GDM1 (cell line): ENCODE measurements around the gene TBC1D20.

Source experiments
- DNase-seq: peaks from one replicate; lab custom pipeline; 2025; lab: John Stamatoyannopoulos, UW

TBC1D20 gene

GRCh38 chr20:418858-419365 is 43.4 kb downstream of the TBC1D20 start:
- DNase-seq = no peak

DNA sequence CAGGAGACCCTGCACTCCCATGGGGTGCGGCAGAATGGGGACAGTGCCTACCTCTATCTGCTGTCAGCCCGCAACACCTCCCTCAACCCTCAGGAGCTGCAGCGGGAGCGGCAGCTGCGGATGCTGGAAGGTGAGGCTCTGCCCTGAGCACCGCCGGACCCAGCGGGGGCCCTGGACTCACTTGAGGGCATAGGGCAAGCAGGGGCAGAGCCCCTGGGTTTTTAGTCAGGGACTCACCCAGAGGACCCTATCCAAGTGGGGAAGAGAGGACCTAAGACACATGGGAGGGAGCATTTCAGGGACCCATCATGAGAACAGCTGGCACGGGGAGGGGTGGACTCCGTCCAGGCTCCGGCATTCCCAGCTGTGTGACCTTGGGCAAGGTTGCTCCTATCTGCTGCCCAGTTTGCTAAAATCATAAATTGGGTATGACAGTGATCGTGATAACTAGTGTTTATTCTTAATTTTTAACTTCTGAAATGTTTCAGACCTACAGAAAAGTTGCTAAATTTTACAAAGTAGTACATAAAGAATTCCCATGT is 44.5 kb downstream of the TBC1D20 start:
- DNase-seq = no peak

DNA sequence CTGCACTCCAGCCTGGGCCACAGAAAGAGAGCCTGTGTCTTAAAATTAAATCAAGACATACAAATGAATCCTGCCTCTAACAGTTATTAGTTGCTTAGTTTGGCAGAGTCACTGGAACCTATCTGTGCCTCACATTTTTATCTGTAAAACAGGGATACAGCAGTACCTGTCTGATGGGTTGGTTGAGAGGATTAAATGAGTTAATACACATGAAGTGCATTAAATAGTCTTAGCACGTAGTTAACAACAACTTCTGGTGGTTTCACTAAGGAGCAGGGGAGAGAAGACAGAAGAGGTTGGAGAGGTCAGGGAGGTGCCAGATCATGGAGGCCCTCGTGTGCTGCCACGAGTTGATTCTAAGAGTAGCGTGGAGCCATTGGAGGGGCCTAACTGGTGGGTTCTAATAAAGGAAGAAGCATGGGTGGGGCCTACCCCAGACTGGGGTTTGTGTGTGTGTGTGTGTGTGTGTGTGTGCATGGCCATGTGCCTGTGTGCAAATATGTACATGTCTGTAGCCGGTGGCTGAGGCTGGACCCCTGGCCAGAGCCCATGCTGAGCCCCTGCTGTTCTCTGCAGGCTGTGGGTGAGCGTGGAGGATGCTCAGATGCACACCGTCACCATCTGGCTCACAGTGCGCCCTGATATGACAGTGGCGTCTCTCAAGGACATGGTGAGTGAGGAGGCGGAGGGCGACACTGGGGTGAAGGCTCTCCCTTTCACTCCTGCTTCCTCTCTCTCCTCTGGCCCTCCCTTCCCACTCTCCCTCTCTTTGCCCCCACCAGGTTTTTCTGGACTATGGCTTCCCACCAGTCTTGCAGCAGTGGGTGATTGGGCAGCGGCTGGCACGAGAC is 45.2 kb downstream of the TBC1D20 start:
- DNase-seq = no peak

GRCh38 chr20:415820-416322 is 46.5 kb downstream of the TBC1D20 start:
- DNase-seq = no peak

- DNase-seq = no peak
Measured at GRCh38 chr20:414161-414560, 48.2 kb downstream of the TBC1D20 start.

- DNase-seq = no peak
Measured at GRCh38 chr20:412081-412480, 50.3 kb downstream of the TBC1D20 start.

DNA sequence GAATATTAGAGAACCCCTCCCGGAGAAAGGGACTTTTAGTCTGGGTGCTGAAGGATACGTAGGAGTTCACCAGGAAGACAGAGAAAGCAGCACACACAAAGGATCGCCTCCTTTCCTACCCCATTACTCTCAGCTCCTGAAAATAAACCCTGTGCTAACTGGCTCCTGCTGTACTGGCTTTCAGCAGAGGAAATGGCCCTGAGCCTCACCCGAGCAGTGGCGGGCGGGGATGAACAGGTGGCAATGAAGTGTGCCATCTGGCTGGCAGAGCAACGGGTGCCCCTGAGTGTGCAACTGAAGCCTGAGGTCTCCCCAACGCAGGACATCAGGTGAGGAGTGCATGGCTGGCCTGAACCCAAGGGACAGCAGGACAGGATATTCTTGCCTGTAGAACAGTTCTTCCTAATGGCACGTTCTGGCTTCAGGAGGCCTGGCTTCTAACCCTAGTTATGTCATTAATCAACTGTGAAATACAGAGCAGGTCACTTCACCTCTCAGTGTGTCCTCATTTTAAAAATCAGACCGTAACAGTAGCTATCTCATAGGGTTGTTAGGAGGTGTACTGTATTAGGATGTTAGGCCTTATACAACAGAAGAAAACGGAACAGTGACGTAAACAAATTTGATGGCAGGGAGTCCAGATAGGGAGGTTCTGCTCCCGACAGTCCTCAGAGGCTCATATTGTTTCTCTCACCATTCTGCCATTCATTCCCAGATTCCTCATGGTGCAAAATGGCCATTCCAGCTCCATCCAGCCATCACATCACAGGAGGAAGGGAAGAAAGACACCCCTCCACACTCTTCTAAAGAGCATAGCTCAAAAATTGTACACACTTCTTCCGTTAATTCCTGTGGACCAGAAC is 52.4 kb downstream of the TBC1D20 start:
- no peak for DNase-seq

DNA sequence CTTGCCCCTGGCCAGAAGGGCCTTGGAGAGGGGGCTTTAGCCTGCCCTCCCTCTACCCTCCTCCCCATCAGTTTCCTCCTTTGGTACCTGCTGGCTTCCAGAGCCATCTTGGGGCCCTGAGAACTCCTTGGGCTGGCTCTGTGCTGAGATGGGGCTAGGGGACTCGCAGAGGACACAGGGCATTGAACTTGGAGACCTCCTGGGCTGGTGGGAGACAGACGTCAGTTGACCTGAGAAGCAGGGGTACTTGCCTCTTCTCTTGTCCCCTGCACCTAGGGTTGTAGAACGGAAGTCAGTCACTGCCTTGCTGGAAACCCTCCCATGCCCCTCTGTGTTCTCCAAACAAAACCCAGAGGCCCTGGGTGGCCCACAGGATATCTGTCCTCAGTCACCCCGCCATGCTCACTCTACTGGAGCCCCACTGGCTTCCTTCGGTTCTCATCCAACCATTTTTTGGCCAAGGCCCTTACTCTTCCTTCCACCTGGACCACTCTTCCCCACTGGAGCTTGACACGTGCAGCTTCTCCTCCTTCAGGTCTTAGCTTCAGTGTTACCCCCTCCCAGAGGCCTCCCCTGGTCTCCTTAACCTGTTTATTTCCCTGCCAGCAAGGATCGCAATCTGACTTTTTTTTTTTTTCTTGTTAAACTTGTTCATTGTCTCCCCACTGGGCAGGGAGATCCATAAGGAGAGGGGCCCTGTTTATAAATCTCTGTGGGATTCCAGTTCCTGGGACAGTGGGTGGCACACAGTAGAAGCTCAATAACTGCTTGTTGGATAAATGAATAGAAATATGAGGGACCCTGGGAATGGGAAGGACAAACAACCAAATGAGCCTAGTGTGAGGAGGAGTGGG is 53.3 kb downstream of the TBC1D20 start:
- no peak for DNase-seq

GRCh38 chr20:407953-408842 is 54.1 kb downstream of the TBC1D20 start, which contains the start of gene RBCK1:
Gene RBCK1 (plus strand): TSS chr20:408299. CDS start chr20:408758, 459 bp downstream.
- peak; percentile 60 for DNase-seq

- DNase-seq = peak; percentile 60
Measured at GRCh38 chr20:407133-407952, 55.0 kb downstream of the TBC1D20 start.

GRCh38 chr20:406200-407132 is 55.9 kb downstream of the TBC1D20 start:
- no peak for DNase-seq

- DNase-seq = no peak
Measured at GRCh38 chr20:404088-404487, 58.2 kb downstream of the TBC1D20 start.

DNA sequence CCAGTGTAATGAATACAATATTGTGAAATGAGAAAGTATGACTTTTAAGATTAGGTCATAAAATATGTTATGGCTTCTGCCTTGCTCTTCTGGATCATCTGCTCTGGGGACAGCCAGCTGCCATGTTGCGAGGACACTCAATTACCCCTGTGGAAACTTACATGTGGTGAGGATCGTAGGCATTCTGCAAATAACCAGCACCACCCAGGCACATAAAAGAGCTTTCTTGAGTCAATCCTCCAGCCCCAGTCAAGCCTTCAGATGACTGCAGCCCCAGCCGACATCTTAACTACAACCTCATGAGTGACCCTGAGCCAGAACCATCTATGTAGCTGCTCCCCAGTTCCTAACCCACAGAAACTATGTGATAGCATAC is 58.8 kb downstream of the TBC1D20 start:
- DNase-seq = no peak

- no peak for DNase-seq
Measured at GRCh38 chr20:402898-403581, 59.3 kb downstream of the TBC1D20 start.

DNA sequence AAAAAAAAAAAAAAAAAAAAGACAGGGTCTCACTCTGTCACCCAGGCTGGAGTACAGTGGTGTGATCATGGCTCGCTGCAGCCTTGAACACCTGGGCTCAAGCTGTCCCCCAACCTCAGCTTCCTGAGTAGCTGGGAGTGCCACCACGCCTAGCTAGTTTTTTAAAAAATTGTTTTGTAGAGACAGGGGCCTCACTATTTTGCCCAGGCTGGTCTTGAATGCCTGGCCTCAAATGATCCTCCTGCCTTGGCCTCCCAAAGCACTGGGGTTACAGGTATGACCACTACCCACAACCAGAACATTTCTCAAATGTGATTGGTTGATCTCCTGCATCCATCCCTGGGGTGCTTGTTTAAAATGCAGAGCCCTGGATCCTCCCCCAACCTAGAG is 59.8 kb downstream of the TBC1D20 start:
- DNase-seq = no peak

- DNase-seq = no peak
Measured at GRCh38 chr20:401682-402495, 60.4 kb downstream of the TBC1D20 start.
